Activated CD4-positive, alpha-beta T cell treated with anti-CD3 and anti-CD28 coated beads, Interleukin-2, amount 10 ng/mL, durations not matched to agents 24 days and 14 days (primary cell): ENCODE data around the gene KISS1R. TPM values are rescaled to one million over a fixed set of nuclear protein-coding genes. Genes with fewer than 3 reads are reported as not detected.
"Not testable (repeated sequence)": the region's sequence is repeated elsewhere in the genome, so short reads cannot be mapped to it uniquely, and the experiment has no call there.

Experiments
- DNase-seq: peaks from one replicate; pipeline ENCODE4 v3.0.0; 2022
- H3K27ac Mint-ChIP-seq: one replicate; pipeline ENCODE4 v1.8.0; 2022; ENCODE audit warnings: mild to moderate bottlenecking, mixed read lengths
- H3K27me3 Mint-ChIP-seq: one replicate; pipeline ENCODE4 v1.8.0; 2022; ENCODE audit warnings: mixed read lengths
- H3K36me3 Mint-ChIP-seq: one replicate; pipeline ENCODE4 v1.8.0; 2022; ENCODE audit warnings: low read depth, mild to moderate bottlenecking, mixed read lengths
- H3K4me1 Mint-ChIP-seq: one replicate; pipeline ENCODE4 v1.8.0; 2021; ENCODE audit warnings: mixed read lengths
- H3K4me3 Mint-ChIP-seq: one replicate; pipeline ENCODE4 v1.8.0; 2022; ENCODE audit warnings: mild to moderate bottlenecking, moderate library complexity, mixed read lengths
- H3K9me3 Mint-ChIP-seq: one replicate; pipeline ENCODE4 v1.8.0; 2021; ENCODE audit warnings: mixed read lengths
- intact Hi-C: fragments of 100-400 bp; cut with micrococcal nuclease; formaldehyde crosslinking; loops from one replicate; pipeline ENCODE4 v1.15.1; 2023
- total RNA-seq: library from RNA; stranded (reverse); gene quantifications from 2 replicates; pipeline ENCODE4 v1.2.3, GENCODE V29; 2022

KISS1R gene
- total RNA-seq, 1 donor from 2014 or later: 12.9 TPM

DNA sequence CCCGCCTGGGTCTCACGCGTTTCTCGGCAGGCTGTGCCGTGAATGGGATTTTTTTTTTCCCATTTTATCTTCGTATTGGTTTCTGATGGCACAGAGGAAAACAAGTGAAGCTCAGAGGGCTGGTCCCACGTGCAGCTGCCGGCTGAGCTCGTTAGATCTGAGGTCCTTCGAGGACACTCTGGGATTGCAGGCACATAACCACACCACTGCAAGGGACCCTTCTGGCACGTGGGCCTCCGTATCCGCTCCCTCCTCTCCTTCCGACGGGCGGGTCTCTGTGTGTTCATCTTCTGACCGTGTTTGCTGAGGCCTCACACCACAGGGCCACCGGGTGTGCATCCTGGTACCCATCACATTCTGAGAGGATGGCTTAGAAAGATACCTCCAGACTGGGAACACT is 41.0 kb upstream of the KISS1R start:
- DNase-seq: no peak
- Mint-ChIP-seq H3K9me3 (no peaks in the 10 kb centered on the region), H3K4me3 (no peak overlapping the region), H3K36me3 (peaks cover 8% of the 10 kb centered on the region), H3K4me1 (peaks cover 9% of the 10 kb centered on the region), H3K27ac (no peak overlapping the region), H3K27me3 (no peaks in the 10 kb centered on the region)
- intact Hi-C loops: no loop called here

DNA sequence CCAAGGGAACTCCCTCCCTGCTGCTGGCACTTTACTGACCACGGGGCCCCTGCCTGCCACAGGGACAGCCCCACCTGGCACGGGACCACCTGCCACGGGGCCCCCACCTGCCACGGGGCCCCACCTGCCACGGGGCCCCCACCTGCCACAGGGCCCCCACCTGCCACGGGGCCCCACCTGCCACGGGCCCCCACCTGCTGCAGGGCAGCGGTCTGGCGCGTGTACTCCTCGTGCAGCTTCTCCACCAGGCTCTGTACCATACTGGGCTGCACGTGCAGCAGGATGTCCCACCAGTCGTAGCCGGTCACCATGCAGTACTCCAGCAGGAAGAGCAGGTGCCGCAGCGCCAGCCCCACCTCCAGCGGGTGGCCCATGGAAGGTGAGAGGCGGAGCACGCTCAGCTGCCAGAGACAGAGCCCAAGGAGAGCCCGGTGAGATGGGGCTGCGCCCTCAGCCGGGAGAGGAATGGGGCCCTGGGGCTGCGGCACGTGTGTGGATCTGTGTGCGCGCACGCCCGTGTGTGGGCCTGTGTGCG is 40.3 kb upstream of the KISS1R start:
- no peaks in the 10 kb centered on the region for H3K27me3 Mint-ChIP-seq
- no peak for DNase-seq
- H3K4me3 Mint-ChIP-seq: no peak overlapping the region
- intact Hi-C loops: no loop called here
- peaks cover 12% of the 10 kb centered on the region for H3K36me3 Mint-ChIP-seq
- no peak overlapping the region for H3K27ac Mint-ChIP-seq
- H3K9me3 Mint-ChIP-seq: no peaks in the 10 kb centered on the region
- H3K4me1 Mint-ChIP-seq: peaks cover 7% of the 10 kb centered on the region

- H3K9me3 Mint-ChIP-seq, H3K27ac Mint-ChIP-seq, H3K4me1 Mint-ChIP-seq, H3K4me3 Mint-ChIP-seq, intact Hi-C loops, DNase-seq, H3K27me3 Mint-ChIP-seq: not testable (repeated sequence)
- H3K36me3 Mint-ChIP-seq: peaks cover 18% of the 10 kb centered on the region
These were observed 39.0 kb upstream of the KISS1R start for GRCh38 chr19:877992-878660.

- H3K36me3 Mint-ChIP-seq: peaks cover 19% of the 10 kb centered on the region
- intact Hi-C loops, H3K27ac Mint-ChIP-seq, H3K4me3 Mint-ChIP-seq, H3K4me1 Mint-ChIP-seq, DNase-seq, H3K9me3 Mint-ChIP-seq, H3K27me3 Mint-ChIP-seq: not testable (repeated sequence)
These were observed 38.2 kb upstream of the KISS1R start for GRCh38 chr19:878751-879561.

DNA sequence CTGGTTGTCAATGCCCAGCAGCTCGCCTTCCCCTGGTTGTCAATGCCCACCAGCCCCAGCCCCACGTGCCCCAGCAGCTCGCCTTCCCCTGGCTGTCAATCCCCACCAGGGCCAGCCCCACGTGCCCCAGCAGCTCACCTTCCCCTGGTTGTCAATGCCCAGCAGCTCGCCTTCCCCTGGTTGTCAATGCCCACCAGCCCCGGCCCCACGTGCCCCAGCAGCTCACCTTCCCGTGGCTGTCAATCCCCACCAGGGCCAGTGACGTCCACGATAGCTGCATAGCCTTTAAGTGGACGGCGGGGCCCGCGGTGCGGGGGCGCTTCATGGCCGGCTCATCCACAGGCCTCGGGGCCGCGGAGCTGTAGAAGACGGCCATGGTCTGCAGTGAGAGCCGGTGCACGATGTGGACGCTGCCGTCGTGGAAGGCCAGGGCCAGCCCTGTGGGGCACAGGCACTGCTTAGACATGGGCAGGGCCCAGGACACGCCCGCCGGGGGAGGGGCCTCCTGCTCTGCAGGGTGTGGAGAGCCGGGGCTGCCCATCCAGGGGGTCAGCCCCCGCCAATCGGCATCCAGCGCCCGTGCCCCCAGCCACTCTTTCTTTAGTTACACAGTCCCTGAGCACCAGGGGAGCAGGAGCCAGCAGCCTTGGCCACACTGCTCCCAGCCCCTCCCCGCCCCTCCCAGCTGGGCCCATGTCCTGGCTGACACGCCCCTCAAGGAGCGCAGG is 37.3 kb upstream of the KISS1R start:
- peaks cover 23% of the 10 kb centered on the region for H3K36me3 Mint-ChIP-seq
- H3K27me3 Mint-ChIP-seq: no peaks in the 10 kb centered on the region
- intact Hi-C loops: no loop called here
- H3K4me3 Mint-ChIP-seq: no peak overlapping the region
- no peaks in the 10 kb centered on the region for H3K9me3 Mint-ChIP-seq
- no peaks in the 10 kb centered on the region for H3K4me1 Mint-ChIP-seq
- H3K27ac Mint-ChIP-seq: no peak overlapping the region
- no peak for DNase-seq

DNA sequence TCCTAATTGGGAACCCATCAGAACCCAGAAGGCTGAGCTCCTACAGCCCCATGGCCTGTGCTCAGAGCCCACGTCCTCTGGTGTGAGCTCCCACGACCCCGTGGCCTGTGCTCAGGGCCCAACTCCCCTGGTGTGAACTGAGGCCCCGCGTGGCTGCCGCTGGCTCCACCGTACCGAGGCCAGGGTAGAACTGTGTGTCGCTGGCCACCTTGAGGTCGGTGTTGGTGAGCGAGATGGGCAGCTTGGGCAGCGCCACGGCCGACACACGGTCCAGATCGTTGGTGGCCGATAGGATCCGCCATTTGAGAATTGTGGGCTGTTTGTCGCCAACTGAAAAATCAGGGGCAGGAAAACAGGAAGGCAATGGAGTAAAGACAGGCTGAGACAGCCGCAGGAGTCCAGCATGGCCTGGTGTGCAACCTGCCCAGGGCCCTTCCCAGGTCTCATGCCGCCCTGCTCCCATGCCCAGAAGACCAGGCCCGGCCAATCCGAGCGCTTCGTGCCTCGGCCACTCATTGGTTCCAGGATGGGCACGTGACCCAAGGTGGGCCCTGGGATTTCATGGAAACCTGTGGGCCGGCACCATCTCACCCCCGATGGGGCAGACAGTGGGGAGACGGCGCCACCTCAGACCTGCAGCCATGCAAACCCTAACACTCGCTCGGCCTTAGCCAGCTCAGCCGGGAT is 35.6 kb upstream of the KISS1R start:
- Mint-ChIP-seq H3K27me3 (no peaks in the 10 kb centered on the region), H3K27ac (no peak overlapping the region), H3K4me1 (no peaks in the 10 kb centered on the region), H3K9me3 (no peaks in the 10 kb centered on the region), H3K36me3 (peaks cover 25% of the 10 kb centered on the region), H3K4me3 (no peak overlapping the region)
- DNase-seq: no peak
- intact Hi-C loops: no loop called here

- intact Hi-C loops: no loop called here
- Mint-ChIP-seq H3K4me3 (no peak overlapping the region), H3K27ac (no peak overlapping the region), H3K36me3 (peaks cover 28% of the 10 kb centered on the region), H3K9me3 (no peaks in the 10 kb centered on the region), H3K4me1 (no peaks in the 10 kb centered on the region), H3K27me3 (no peaks in the 10 kb centered on the region)
- no peak for DNase-seq
These were observed 34.1 kb upstream of the KISS1R start for GRCh38 chr19:882871-883497.

GRCh38 chr19:883661-884211 is 33.4 kb upstream of the KISS1R start:
- DNase-seq: no peak
- peaks cover 28% of the 10 kb centered on the region for H3K36me3 Mint-ChIP-seq
- H3K27me3 Mint-ChIP-seq: no peaks in the 10 kb centered on the region
- no peaks in the 10 kb centered on the region for H3K4me1 Mint-ChIP-seq
- H3K4me3 Mint-ChIP-seq: no peak overlapping the region
- no peak overlapping the region for H3K27ac Mint-ChIP-seq
- H3K9me3 Mint-ChIP-seq: no peaks in the 10 kb centered on the region
- intact Hi-C loops: no loop called here

DNA sequence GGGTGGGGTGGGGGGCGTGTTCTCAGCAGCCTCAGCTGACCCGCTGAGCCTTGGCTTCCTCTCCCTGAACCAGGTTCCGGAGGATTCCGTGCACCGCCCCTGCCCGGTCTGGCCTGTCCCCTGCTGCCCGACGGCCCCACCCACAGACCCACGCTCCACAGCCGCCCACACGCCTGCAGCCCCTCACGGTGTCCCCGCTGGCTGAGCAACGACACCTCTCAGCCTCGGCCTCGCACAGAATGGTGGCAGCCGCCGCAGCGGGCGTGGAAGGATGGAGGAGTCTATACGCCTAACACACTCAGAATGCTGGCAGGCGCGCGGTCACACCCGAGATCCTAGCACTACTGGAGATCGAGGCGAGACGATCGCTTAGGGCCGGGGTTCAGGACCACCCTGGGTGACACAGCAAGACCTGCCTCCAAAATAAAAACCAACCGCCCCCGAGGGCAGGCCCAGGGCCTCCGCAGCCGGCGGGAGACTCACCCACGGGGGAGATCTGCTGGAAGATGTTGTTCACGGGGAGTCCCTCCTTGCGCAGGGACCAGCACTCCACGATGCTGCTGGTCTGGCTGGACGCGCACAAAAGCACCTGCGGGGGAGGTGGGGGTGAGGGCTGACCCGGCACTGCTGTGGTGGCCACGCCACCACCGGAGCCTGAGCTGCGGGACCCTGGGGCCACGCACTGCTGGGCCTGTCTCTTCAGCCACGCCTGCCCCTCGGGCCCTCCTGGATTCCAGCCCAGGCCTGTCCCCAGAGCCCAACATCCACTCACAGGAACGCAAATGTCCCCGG is 32.5 kb upstream of the KISS1R start:
- Mint-ChIP-seq H3K4me1 (no peaks in the 10 kb centered on the region), H3K9me3 (no peaks in the 10 kb centered on the region), H3K4me3 (no peak overlapping the region), H3K27ac (no peak overlapping the region), H3K36me3 (peaks cover 29% of the 10 kb centered on the region), H3K27me3 (no peaks in the 10 kb centered on the region)
- intact Hi-C loops: no loop called here
- no peak for DNase-seq

GRCh38 chr19:885536-886224 is 31.5 kb upstream of the KISS1R start:
- H3K9me3 Mint-ChIP-seq: no peaks in the 10 kb centered on the region
- no peak overlapping the region for H3K27ac Mint-ChIP-seq
- peaks cover 33% of the 10 kb centered on the region for H3K36me3 Mint-ChIP-seq
- intact Hi-C loops: no loop called here
- DNase-seq: no peak
- no peaks in the 10 kb centered on the region for H3K27me3 Mint-ChIP-seq
- H3K4me3 Mint-ChIP-seq: no peak overlapping the region
- H3K4me1 Mint-ChIP-seq: no peaks in the 10 kb centered on the region

- Mint-ChIP-seq H3K27ac (no peak overlapping the region), H3K27me3 (no peaks in the 10 kb centered on the region), H3K4me3 (no peak overlapping the region), H3K4me1 (peaks cover 5% of the 10 kb centered on the region), H3K36me3 (peaks cover 24% of the 10 kb centered on the region), H3K9me3 (no peaks in the 10 kb centered on the region)
- DNase-seq: no peak
- intact Hi-C loops: no loop called here
These were observed 30.1 kb upstream of the KISS1R start for GRCh38 chr19:887072-887471.

DNA sequence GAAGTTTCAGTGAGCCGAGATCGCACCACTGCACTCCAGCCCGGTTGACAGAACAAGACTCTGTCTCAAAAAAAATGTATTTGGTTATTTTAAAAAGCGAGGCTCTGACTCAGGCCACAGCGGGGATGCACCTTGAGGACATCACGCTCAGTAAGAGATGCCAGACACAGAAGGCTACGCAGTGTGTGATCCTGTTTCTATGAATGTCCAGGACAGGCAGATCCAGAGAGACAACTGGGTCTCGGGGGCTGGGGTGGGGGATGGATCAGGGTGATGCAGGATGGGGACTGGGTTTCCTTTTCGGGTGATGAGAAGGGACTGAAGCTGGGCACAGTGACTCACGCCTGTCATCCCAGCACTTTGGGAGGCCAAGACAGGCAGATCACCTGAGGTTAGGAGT is 29.5 kb upstream of the KISS1R start:
- Mint-ChIP-seq H3K4me3 (no peak overlapping the region), H3K27ac (no peak overlapping the region), H3K4me1 (peaks cover 7% of the 10 kb centered on the region), H3K36me3 (peaks cover 24% of the 10 kb centered on the region), H3K27me3 (no peaks in the 10 kb centered on the region), H3K9me3 (no peaks in the 10 kb centered on the region)
- intact Hi-C loops: no loop called here
- DNase-seq: no peak
